Stimulated activated naive CD8-positive, alpha-beta T cell treated with anti-CD3 and anti-CD28 coated beads, Interleukin-15, Interleukin-2, amounts not matched to agents 100 ng/mL and 50 ng/mL, for 24 hours (primary cell): ENCODE measurements around the gene TMED10.

Source experiments
- H3K27ac Mint-ChIP-seq: one replicate; pipeline ENCODE4 v1.8.0; 2021; ENCODE audit warnings: mild to moderate bottlenecking, mixed read lengths
- H3K27me3 Mint-ChIP-seq: one replicate; pipeline ENCODE4 v1.8.0; 2021; ENCODE audit warnings: mixed read lengths
- H3K36me3 Mint-ChIP-seq: one replicate; pipeline ENCODE4 v1.8.0; 2021; ENCODE audit warnings: low read depth, mixed read lengths
- H3K4me1 Mint-ChIP-seq: one replicate; pipeline ENCODE4 v1.8.0; 2021; ENCODE audit warnings: low read depth, mixed read lengths
- H3K4me3 Mint-ChIP-seq: one replicate; pipeline ENCODE4 v1.8.0; 2021; ENCODE audit warnings: mild to moderate bottlenecking, mixed read lengths
- H3K9me3 Mint-ChIP-seq: one replicate; pipeline ENCODE4 v1.8.0; 2021; ENCODE audit warnings: mixed read lengths

The TMED10 gene

GRCh38 chr14:75202657-75203056 lies 26.2 kb upstream of the TMED10 start:
- Mint-ChIP-seq H3K27ac (no peak overlapping the region), H3K9me3 (no peaks in the 10 kb centered on the region), H3K36me3 (no peaks in the 10 kb centered on the region), H3K4me1 (peaks cover 33% of the 10 kb centered on the region), H3K4me3 (no peak overlapping the region), H3K27me3 (no peaks in the 10 kb centered on the region)

GRCh38 chr14:75201087-75201486 lies 24.7 kb upstream of the TMED10 start:
- H3K4me1 Mint-ChIP-seq = peaks cover 29% of the 10 kb centered on the region

GRCh38 chr14:75200451-75200850 lies 24.0 kb upstream of the TMED10 start:
- no peaks in the 10 kb centered on the region for H3K9me3 Mint-ChIP-seq
- H3K4me1 Mint-ChIP-seq = peaks cover 24% of the 10 kb centered on the region
- H3K4me3 Mint-ChIP-seq = no peak overlapping the region
- H3K36me3 Mint-ChIP-seq = no peaks in the 10 kb centered on the region
- H3K27ac Mint-ChIP-seq = no peak overlapping the region
- no peaks in the 10 kb centered on the region for H3K27me3 Mint-ChIP-seq

More at GRCh38 chr14:75201087-75201486, 24.7 kb upstream of the TMED10 start:
- Mint-ChIP-seq H3K36me3 (no peaks in the 10 kb centered on the region), H3K27ac (no peak overlapping the region), H3K4me3 (no peak overlapping the region), H3K27me3 (no peaks in the 10 kb centered on the region), H3K9me3 (no peaks in the 10 kb centered on the region)

- Mint-ChIP-seq H3K4me3 (no peak overlapping the region), H3K27me3 (no peaks in the 10 kb centered on the region), H3K36me3 (no peaks in the 10 kb centered on the region), H3K4me1 (peaks cover 13% of the 10 kb centered on the region), H3K9me3 (no peaks in the 10 kb centered on the region), H3K27ac (no peak overlapping the region)
These were observed 22.0 kb upstream of the TMED10 start for GRCh38 chr14:75198291-75198933.

GRCh38 chr14:75197338-75197737 lies 20.9 kb upstream of the TMED10 start:
- Mint-ChIP-seq H3K27me3 (no peaks in the 10 kb centered on the region), H3K27ac (no peak overlapping the region), H3K9me3 (no peaks in the 10 kb centered on the region), H3K4me1 (peaks cover 8% of the 10 kb centered on the region), H3K4me3 (no peak overlapping the region), H3K36me3 (no peaks in the 10 kb centered on the region)

- Mint-ChIP-seq H3K4me3 (no peak overlapping the region), H3K27ac (peak overlapping the region; percentile 55), H3K36me3 (no peaks in the 10 kb centered on the region), H3K4me1 (peaks cover 8% of the 10 kb centered on the region), H3K27me3 (no peaks in the 10 kb centered on the region), H3K9me3 (no peaks in the 10 kb centered on the region)
These were observed 20.1 kb upstream of the TMED10 start for GRCh38 chr14:75196468-75196867.

GRCh38 chr14:75196064-75196463 lies 19.7 kb upstream of the TMED10 start:
- no peaks in the 10 kb centered on the region for H3K27me3 Mint-ChIP-seq
- H3K27ac Mint-ChIP-seq = no peak overlapping the region

GRCh38 chr14:75191100-75191499 lies 14.7 kb upstream of the TMED10 start:
- Mint-ChIP-seq H3K4me1 (peaks cover 20% of the 10 kb centered on the region), H3K27me3 (peaks cover 4% of the 10 kb centered on the region), H3K36me3 (no peaks in the 10 kb centered on the region), H3K9me3 (no peaks in the 10 kb centered on the region), H3K4me3 (no peak overlapping the region), H3K27ac (no peak overlapping the region)

More at GRCh38 chr14:75196064-75196463, 19.7 kb upstream of the TMED10 start:
- H3K9me3 Mint-ChIP-seq = no peaks in the 10 kb centered on the region
- no peaks in the 10 kb centered on the region for H3K36me3 Mint-ChIP-seq
- H3K4me1 Mint-ChIP-seq = peaks cover 8% of the 10 kb centered on the region
- H3K4me3 Mint-ChIP-seq = no peak overlapping the region

GRCh38 chr14:75190023-75190422 lies 13.6 kb upstream of the TMED10 start:
- H3K4me3 Mint-ChIP-seq = no peak overlapping the region
- H3K27ac Mint-ChIP-seq = no peak overlapping the region
- H3K27me3 Mint-ChIP-seq = peaks cover 4% of the 10 kb centered on the region
- peaks cover 18% of the 10 kb centered on the region for H3K4me1 Mint-ChIP-seq
- H3K9me3 Mint-ChIP-seq = no peaks in the 10 kb centered on the region
- no peaks in the 10 kb centered on the region for H3K36me3 Mint-ChIP-seq

GRCh38 chr14:75188520-75189268 lies 12.3 kb upstream of the TMED10 start:
- H3K4me3 Mint-ChIP-seq = no peak overlapping the region
- peaks cover 21% of the 10 kb centered on the region for H3K4me1 Mint-ChIP-seq
- H3K36me3 Mint-ChIP-seq = no peaks in the 10 kb centered on the region
- H3K27me3 Mint-ChIP-seq = peaks cover 4% of the 10 kb centered on the region
- H3K9me3 Mint-ChIP-seq = no peaks in the 10 kb centered on the region
- H3K27ac Mint-ChIP-seq = no peak overlapping the region

- H3K9me3 Mint-ChIP-seq = no peaks in the 10 kb centered on the region
- H3K27me3 Mint-ChIP-seq = peaks cover 4% of the 10 kb centered on the region
- H3K36me3 Mint-ChIP-seq = no peaks in the 10 kb centered on the region
- H3K27ac Mint-ChIP-seq = no peak overlapping the region
- H3K4me1 Mint-ChIP-seq = peaks cover 21% of the 10 kb centered on the region
- no peak overlapping the region for H3K4me3 Mint-ChIP-seq
These were observed 11.7 kb upstream of the TMED10 start for GRCh38 chr14:75188086-75188485.

GRCh38 chr14:75186953-75187352 lies 10.5 kb upstream of the TMED10 start:
- H3K36me3 Mint-ChIP-seq = no peaks in the 10 kb centered on the region
- H3K4me3 Mint-ChIP-seq = no peak overlapping the region
- no peaks in the 10 kb centered on the region for H3K9me3 Mint-ChIP-seq
- peaks cover 4% of the 10 kb centered on the region for H3K27me3 Mint-ChIP-seq
- peaks cover 21% of the 10 kb centered on the region for H3K4me1 Mint-ChIP-seq
- no peak overlapping the region for H3K27ac Mint-ChIP-seq

- Mint-ChIP-seq H3K4me3 (no peak overlapping the region), H3K27ac (no peak overlapping the region), H3K36me3 (no peaks in the 10 kb centered on the region), H3K4me1 (peaks cover 21% of the 10 kb centered on the region), H3K27me3 (peaks cover 4% of the 10 kb centered on the region), H3K9me3 (no peaks in the 10 kb centered on the region)
These were observed 9.0 kb upstream of the TMED10 start for GRCh38 chr14:75185251-75186040.

- H3K27ac Mint-ChIP-seq = no peak overlapping the region
- peaks cover 15% of the 10 kb centered on the region for H3K4me1 Mint-ChIP-seq
- no peaks in the 10 kb centered on the region for H3K9me3 Mint-ChIP-seq
- H3K36me3 Mint-ChIP-seq = no peaks in the 10 kb centered on the region
- H3K4me3 Mint-ChIP-seq = no peak overlapping the region
- H3K27me3 Mint-ChIP-seq = peaks cover 4% of the 10 kb centered on the region
These were observed 8.1 kb upstream of the TMED10 start for GRCh38 chr14:75184492-75184891.

- Mint-ChIP-seq H3K27me3 (peaks cover 4% of the 10 kb centered on the region), H3K4me3 (no peak overlapping the region), H3K36me3 (no peaks in the 10 kb centered on the region), H3K4me1 (peaks cover 11% of the 10 kb centered on the region), H3K27ac (no peak overlapping the region), H3K9me3 (no peaks in the 10 kb centered on the region)
These were observed 7.6 kb upstream of the TMED10 start for GRCh38 chr14:75184039-75184438.
